IPS-18c (cell line): Measurements from ENCODE around the gene EARS2.
"Not testable (repeated sequence)": the region's sequence is repeated elsewhere in the genome, so short reads cannot be mapped to it uniquely, and the experiment has no call there.

Source experiments
- H3K4me3 ChIP-seq: 2 replicates; pipeline ENCODE4 v1.7.0; 2013; ENCODE audit warnings: low read depth, mild to moderate bottlenecking, low read length, moderate library complexity; ENCODE audit not compliant: insufficient read depth
- H3K9me3 ChIP-seq: one replicate; pipeline ENCODE4 v1.6.1; 2013; ENCODE audit warnings: mild to moderate bottlenecking, low read length, moderate library complexity; ENCODE audit not compliant: control insufficient read depth, insufficient read depth

EARS2 gene

GRCh38 chr16:23573817-23574216, 16.7 kb upstream of the EARS2 start:
- H3K9me3 ChIP-seq = no peaks in the 10 kb centered on the region
- no peak overlapping the region for H3K4me3 ChIP-seq

- Histone ChIP-seq H3K4me3 (no peak overlapping the region), H3K9me3 (no peaks in the 10 kb centered on the region)
These were observed 15.2 kb upstream of the EARS2 start for GRCh38 chr16:23572394-23572793.

GRCh38 chr16:23571895-23572294, 14.7 kb upstream of the EARS2 start:
- Histone ChIP-seq H3K4me3 (no peak overlapping the region), H3K9me3 (no peaks in the 10 kb centered on the region)

GRCh38 chr16:23570992-23571632, 14.0 kb upstream of the EARS2 start:
- H3K4me3 ChIP-seq = no peak overlapping the region
- H3K9me3 ChIP-seq = no peaks in the 10 kb centered on the region

GRCh38 chr16:23567602-23568001, 10.5 kb upstream of the EARS2 start:
- Histone ChIP-seq H3K4me3 (no peak overlapping the region), H3K9me3 (no peaks in the 10 kb centered on the region)

GRCh38 chr16:23566724-23567123, 9.6 kb upstream of the EARS2 start:
- Histone ChIP-seq H3K9me3 (no peaks in the 10 kb centered on the region), H3K4me3 (no peak overlapping the region)

- Histone ChIP-seq H3K4me3 (no peak overlapping the region), H3K9me3 (no peaks in the 10 kb centered on the region)
These were observed 7.6 kb upstream of the EARS2 start for GRCh38 chr16:23564575-23565363.

- H3K4me3 ChIP-seq = no peak overlapping the region
- H3K9me3 ChIP-seq = no peaks in the 10 kb centered on the region
These were observed 6.0 kb upstream of the EARS2 start for GRCh38 chr16:23563186-23563585.

GRCh38 chr16:23562505-23562904, 5.4 kb upstream of the EARS2 start:
- Histone ChIP-seq H3K9me3 (no peaks in the 10 kb centered on the region), H3K4me3 (no peak overlapping the region)

- Histone ChIP-seq H3K4me3 (no peak overlapping the region), H3K9me3 (no peaks in the 10 kb centered on the region)
These were observed 4.4 kb upstream of the EARS2 start for GRCh38 chr16:23561586-23561985.

- H3K4me3 ChIP-seq = peak overlapping the region; percentile 95
- no peaks in the 10 kb centered on the region for H3K9me3 ChIP-seq
These were observed 891 bp upstream of the EARS2 start for GRCh38 chr16:23557779-23558702.

- Histone ChIP-seq H3K9me3 (no peaks in the 10 kb centered on the region), H3K4me3 (no peak overlapping the region)
These were observed 2.6 kb downstream of the EARS2 start for GRCh38 chr16:23554536-23554935.

GRCh38 chr16:23552161-23552560, 5.0 kb downstream of the EARS2 start:
- H3K9me3 ChIP-seq = no peaks in the 10 kb centered on the region
- no peak overlapping the region for H3K4me3 ChIP-seq

- H3K4me3 ChIP-seq = no peak overlapping the region
- H3K9me3 ChIP-seq = no peaks in the 10 kb centered on the region
These were observed 7.2 kb downstream of the EARS2 start for GRCh38 chr16:23549938-23550337.

GRCh38 chr16:23544436-23544835, 12.7 kb downstream of the EARS2 start:
- H3K9me3 ChIP-seq = no peaks in the 10 kb centered on the region
- no peak overlapping the region for H3K4me3 ChIP-seq

- not testable (repeated sequence) for H3K4me3 ChIP-seq, H3K9me3 ChIP-seq
These were observed 16.4 kb downstream of the EARS2 start for GRCh38 chr16:23540817-23541178.

- no peaks in the 10 kb centered on the region for H3K9me3 ChIP-seq
- no peak overlapping the region for H3K4me3 ChIP-seq
These were observed 16.9 kb downstream of the EARS2 start for GRCh38 chr16:23539984-23540816.
